ENCODE results near the gene JAGN1.

DNA sequence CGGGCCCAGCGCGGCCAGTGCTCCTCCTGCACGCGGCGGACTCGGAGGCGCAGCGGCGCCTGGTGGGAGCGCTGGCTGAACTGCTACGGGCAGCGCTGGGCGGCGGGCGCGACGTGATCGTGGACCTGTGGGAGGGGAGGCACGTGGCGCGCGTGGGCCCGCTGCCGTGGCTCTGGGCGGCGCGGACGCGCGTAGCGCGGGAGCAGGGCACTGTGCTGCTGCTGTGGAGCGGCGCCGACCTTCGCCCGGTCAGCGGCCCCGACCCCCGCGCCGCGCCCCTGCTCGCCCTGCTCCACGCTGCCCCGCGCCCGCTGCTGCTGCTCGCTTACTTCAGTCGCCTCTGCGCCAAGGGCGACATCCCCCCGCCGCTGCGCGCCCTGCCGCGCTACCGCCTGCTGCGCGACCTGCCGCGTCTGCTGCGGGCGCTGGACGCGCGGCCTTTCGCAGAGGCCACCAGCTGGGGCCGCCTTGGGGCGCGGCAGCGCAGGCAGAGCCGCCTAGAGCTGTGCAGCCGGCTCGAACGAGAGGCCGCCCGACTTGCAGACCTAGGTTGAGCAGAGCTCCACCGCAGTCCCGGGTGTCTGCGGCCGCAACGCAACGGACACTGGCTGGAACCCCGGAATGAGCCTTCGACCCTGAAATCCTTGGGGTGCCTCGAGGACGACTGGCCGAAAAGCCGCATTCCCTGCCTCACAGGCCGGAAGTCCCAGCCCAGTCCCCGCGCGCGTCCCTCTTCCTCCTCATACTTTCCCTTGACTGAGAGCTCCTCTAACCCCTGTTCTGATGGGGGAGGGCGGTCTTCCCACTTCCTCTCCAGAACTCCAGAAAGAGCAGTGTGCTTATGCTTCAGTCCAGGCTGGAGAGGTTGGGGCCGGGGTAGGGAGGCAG is 25.1 kb downstream of the JAGN1 start:
- TF ChIP-seq, protein P1, sequence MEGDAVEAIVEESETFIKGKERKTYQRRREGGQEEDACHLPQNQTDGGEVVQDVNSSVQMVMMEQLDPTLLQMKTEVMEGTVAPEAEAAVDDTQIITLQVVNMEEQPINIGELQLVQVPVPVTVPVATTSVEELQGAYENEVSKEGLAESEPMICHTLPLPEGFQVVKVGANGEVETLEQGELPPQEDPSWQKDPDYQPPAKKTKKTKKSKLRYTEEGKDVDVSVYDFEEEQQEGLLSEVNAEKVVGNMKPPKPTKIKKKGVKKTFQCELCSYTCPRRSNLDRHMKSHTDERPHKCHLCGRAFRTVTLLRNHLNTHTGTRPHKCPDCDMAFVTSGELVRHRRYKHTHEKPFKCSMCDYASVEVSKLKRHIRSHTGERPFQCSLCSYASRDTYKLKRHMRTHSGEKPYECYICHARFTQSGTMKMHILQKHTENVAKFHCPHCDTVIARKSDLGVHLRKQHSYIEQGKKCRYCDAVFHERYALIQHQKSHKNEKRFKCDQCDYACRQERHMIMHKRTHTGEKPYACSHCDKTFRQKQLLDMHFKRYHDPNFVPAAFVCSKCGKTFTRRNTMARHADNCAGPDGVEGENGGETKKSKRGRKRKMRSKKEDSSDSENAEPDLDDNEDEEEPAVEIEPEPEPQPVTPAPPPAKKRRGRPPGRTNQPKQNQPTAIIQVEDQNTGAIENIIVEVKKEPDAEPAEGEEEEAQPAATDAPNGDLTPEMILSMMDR (IDR thresholded peaks at IDR 0.05): no peak; the same call in 1 of the 2 replicates
- TF ChIP-seq SIN3A (IDR thresholded peaks at IDR 0.05; ENCODE audit: borderline replicate concordance, insufficient read depth, low read depth, low read length) (no peak), TCF7L2 (IDR thresholded peaks at IDR 0.05; ENCODE audit: low read depth, low read length) (no peak), POLR2AphosphoS5 (IDR thresholded peaks at IDR 0.05; ENCODE audit: low read depth, low read length) (no peak)
- TF ChIP-seq, protein P2, sequence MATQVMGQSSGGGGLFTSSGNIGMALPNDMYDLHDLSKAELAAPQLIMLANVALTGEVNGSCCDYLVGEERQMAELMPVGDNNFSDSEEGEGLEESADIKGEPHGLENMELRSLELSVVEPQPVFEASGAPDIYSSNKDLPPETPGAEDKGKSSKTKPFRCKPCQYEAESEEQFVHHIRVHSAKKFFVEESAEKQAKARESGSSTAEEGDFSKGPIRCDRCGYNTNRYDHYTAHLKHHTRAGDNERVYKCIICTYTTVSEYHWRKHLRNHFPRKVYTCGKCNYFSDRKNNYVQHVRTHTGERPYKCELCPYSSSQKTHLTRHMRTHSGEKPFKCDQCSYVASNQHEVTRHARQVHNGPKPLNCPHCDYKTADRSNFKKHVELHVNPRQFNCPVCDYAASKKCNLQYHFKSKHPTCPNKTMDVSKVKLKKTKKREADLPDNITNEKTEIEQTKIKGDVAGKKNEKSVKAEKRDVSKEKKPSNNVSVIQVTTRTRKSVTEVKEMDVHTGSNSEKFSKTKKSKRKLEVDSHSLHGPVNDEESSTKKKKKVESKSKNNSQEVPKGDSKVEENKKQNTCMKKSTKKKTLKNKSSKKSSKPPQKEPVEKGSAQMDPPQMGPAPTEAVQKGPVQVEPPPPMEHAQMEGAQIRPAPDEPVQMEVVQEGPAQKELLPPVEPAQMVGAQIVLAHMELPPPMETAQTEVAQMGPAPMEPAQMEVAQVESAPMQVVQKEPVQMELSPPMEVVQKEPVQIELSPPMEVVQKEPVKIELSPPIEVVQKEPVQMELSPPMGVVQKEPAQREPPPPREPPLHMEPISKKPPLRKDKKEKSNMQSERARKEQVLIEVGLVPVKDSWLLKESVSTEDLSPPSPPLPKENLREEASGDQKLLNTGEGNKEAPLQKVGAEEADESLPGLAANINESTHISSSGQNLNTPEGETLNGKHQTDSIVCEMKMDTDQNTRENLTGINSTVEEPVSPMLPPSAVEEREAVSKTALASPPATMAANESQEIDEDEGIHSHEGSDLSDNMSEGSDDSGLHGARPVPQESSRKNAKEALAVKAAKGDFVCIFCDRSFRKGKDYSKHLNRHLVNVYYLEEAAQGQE (IDR thresholded peaks at IDR 0.05; ENCODE audit: insufficient read depth in 1 of 2, low read depth in 2 of 2, low read length in 1 of 2): no peak
